ENCODE results near the gene LRRC23.
"Not testable (repeated sequence)": the region's sequence is repeated elsewhere in the genome, so short reads cannot be mapped to it uniquely, and the experiment has no call there.

LRRC23 gene

GRCh38 chr12:6899837-6900519, 4.6 kb upstream of the LRRC23 start:
- DNase-seq (ENCODE audit: low read depth in 1 of 2, low spot score in 1 of 2), result no peak

DNA sequence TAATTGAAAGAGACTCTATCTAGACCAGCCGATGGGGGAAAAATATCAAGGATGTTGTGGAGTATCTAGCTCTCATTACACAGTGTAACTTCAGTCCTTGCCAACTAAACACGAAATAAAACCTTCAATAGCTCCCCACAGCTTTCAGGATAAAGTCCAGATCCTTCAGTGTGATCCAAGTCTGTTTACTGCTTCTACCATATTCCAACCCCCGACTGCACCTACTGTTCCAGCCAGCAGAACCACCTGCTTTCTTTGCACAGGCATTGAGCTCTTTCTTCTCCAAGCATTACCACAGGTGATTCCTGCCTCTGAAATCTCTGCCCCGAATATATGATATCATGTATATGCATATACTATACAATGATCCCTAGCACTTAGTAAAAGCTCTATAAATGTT, 2.2 kb upstream of the LRRC23 start:
- DNase-seq (ENCODE audit: low read depth in 1 of 2, low spot score in 1 of 2), result no peak

GRCh38 chr12:6903722-6904121, 900 bp upstream of the LRRC23 start:
- no peak for DNase-seq (ENCODE audit: low read depth in 1 of 2, low spot score in 1 of 2)

DNA sequence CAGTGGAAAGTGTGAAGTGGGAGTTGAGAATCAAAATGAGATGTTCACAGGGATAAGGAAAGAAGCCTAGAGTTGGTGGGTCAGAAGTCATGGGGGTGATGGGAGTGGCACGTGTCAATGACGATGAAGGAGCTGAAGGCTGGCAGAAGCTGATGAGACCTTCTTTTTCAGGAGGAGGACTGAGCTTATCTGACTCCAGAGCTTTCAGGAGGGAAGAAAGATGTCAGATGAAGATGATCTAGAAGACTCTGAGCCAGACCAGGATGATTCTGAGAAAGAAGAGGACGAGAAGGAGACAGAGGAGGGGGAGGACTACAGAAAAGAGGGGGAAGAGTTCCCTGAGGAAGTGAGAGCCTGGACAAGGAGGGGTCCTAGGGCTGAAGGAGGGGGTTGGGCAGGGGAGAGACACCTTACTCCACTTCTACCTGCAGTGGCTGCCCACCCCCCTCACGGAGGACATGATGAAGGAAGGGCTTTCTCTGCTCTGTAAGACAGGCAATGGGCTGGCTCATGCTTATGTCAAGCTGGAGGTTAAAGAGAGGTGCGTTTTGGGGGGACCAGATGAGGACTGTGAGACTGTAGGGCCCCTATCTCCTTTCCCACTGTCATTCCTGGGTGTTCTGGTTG, 905 bp downstream of the LRRC23 start:
- DNase-seq (ENCODE audit: low read depth in 1 of 2, low spot score in 1 of 2), result no peak

- not testable (repeated sequence) for DNase-seq (ENCODE audit: low read depth in 1 of 2, low spot score in 1 of 2)
These were observed 3.5 kb downstream of the LRRC23 start for GRCh38 chr12:6908141-6908540.

DNA sequence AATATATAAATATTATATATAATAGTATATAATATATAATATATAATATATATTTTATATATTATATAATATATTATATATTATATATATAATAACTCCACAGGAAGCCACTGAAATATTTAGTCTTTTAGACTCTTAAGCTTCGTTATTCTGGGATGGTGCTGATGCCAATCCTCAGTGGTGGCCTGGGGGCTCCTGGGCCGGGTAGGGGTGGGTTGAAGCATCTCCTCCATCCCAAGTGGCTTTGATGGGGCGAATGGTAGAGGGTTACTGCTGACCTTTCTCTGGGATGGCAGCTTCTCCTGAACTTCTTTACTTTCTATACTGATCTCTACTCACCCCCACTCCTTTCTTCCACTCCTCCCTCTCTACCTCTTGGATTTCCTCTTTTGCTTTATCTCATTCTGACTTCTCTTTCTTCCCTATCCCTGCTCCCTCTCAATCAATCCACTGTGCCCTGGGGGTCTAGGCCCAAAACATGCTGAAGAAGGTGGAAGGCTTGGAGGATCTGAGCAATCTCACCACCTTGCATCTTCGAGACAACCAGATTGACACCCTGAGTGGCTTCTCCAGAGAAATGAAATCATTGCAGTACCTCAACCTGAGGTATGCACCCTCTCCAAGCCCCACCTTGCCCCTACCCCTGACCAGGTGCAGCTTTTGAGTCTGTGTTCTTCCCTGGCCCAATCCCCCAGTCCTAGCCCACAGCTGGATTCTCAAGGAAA, 5.0 kb downstream of the LRRC23 start:
- no peak for DNase-seq (ENCODE audit: low read depth in 1 of 2, low spot score in 1 of 2)

DNA sequence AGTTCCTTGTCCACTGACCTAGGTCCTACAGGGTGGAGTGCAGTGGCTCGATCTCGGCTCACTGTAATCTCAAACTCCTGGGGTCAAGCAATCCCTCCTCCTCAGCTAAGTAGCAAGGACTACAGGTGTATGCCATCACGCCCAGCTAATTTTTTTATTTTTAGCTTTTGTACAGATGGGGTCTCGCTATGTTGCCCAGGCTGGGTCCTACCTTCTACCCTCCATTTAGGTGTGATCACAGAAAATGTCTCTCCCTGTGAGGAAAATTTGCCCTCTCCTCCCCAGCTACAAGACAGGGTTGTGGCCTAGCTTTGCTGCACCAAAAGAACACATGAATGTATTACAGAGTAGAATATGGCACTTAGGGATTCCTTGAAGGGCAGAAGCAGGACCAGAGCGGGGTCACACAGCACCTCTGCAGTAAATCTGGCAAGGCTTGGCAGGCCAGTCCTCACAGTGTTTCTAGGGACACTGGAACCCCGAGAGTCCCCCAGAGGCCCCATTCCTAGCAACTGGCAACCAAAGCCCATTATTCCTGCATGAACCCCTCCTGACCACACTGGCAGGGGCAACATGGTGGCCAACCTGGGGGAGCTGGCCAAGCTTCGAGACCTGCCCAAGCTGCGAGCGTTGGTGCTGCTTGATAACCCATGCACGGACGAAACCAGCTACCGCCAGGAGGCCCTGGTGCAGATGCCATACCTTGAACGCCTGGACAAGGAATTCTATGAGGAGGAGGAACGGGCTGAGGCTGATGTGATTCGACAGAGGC, 7.7 kb downstream of the LRRC23 start:
- DNase-seq (ENCODE audit: low read depth in 1 of 2, low spot score in 1 of 2), result no peak

GRCh38 chr12:6914246-6914946, 9.8 kb downstream of the LRRC23 start, which contains the start of gene ENO2:
Gene ENO2 (plus strand): TSS chr12:6914580. CDS start chr12:6915833, 1,253 bp downstream.
- peak; percentile 61 to 72 for DNase-seq (ENCODE audit: low read depth in 1 of 2, low spot score in 1 of 2)

- no peak for DNase-seq (ENCODE audit: low read depth in 1 of 2, low spot score in 1 of 2)
These were observed 10.5 kb downstream of the LRRC23 start for GRCh38 chr12:6914947-6915788.

DNA sequence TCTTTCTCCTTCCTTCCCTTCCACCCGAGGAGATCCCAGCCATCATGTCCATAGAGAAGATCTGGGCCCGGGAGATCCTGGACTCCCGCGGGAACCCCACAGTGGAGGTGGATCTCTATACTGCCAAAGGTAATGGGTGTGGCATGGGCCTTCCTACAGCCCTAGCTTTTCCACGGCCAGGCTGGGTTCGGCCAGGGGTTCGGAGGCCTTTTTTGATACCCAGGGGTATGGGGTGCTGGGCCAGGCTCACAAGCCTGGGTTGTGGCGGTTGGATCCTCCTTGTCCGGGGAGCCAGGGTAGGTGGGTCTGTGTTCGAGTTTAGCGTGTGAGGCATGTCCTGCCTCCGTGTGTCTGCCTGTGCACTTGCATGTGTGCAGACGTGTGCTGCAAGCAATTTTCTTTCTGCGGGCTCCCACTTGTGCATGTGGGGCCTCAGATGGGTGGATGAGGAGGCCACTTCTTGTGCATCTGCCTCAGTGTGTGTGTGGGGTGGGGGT, 11.2 kb downstream of the LRRC23 start:
- no peak for DNase-seq (ENCODE audit: low read depth in 1 of 2, low spot score in 1 of 2)

- DNase-seq (ENCODE audit: low read depth in 1 of 2, low spot score in 1 of 2), result no peak
These were observed 12.0 kb downstream of the LRRC23 start for GRCh38 chr12:6916426-6917200.

DNA sequence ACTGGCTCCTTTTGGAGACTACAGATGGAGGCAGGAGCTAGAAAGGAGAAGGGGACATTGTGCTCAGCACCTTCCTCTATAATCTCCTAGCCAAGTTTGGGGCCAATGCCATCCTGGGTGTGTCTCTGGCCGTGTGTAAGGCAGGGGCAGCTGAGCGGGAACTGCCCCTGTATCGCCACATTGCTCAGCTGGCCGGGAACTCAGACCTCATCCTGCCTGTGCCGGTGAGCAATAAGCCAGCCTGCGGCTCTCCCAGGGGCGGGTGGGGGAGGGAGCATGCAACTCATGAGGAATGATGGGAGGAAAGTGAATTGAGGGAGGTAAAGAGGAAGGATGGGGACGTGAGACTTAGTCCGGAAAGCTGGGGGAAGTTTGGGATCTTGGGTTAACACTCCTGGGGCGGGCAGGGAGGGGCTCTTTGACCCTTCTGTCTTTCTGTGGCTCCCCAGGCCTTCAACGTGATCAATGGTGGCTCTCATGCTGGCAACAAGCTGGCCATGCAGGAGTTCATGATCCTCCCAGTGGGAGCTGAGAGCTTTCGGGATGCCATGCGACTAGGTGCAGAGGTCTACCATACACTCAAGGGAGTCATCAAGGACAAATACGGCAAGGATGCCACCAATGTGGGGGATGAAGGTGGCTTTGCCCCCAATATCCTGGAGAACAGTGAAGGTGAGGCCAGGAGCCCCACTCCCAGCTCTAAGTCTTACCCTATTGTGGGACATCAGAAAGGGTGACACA, 13.0 kb downstream of the LRRC23 start:
- DNase-seq (ENCODE audit: low read depth in 1 of 2, low spot score in 1 of 2), result no peak

DNA sequence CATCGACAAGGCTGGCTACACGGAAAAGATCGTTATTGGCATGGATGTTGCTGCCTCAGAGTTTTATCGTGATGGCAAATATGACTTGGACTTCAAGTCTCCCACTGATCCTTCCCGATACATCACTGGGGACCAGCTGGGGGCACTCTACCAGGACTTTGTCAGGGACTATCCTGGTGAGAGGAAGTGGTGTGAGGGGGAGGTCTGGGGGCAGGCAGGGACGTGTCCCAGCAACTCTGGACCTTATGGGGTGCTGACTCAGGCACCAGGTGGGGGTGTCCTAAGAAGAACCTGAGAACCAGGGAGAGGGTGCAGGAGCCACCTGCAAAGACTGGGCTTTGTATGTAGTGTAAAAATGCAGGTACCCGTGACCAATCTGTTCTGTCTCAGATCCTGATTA, 15.0 kb downstream of the LRRC23 start:
- no peak for DNase-seq (ENCODE audit: low read depth in 1 of 2, low spot score in 1 of 2)

- no peak for DNase-seq (ENCODE audit: low read depth in 1 of 2, low spot score in 1 of 2)
These were observed 16.9 kb downstream of the LRRC23 start for GRCh38 chr12:6921539-6921938.

DNA sequence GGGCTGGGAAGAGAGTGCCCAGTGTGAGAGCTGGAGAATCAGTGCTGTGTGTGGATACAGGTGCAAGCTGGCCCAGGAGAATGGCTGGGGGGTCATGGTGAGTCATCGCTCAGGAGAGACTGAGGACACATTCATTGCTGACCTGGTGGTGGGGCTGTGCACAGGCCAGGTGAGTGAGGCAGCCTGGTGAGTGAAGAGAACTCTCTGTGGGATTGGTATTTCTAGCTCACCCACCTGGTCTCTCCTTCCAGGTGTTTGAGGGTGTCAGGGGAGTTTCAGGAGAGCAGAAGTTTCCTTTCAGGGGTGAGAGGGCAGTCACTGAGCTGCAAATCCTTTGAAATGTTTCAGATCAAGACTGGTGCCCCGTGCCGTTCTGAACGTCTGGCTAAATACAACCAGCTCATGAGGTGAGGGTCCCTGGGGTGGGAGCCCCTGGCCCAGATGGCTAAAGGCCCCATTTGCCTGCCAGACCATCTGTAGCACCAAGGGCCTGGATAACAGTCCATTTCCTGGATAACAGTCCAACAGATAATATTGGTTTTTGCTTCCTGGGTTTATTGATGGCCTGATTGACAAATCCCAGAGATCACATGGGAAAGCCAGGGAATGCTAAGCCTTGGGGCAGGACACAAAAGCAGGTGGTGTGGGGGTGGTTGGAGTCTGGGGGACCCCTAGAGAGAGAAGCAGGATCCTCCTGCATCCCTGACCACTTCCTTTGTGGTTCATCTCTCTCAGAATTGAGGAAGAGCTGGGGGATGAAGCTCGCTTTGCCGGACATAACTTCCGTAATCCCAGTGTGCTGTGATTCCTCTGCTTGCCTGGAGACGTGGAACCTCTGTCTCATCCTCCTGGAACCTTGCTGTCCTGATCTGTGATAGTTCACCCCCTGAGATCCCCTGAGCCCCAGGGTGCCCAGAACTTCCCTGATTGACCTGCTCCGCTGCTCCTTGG, 17.6 kb downstream of the LRRC23 start:
- DNase-seq (ENCODE audit: low read depth in 1 of 2, low spot score in 1 of 2), result no peak

- no peak for DNase-seq (ENCODE audit: low read depth in 1 of 2, low spot score in 1 of 2)
These were observed 18.5 kb downstream of the LRRC23 start for GRCh38 chr12:6923003-6923732.

- DNase-seq (ENCODE audit: low read depth in 1 of 2, low spot score in 1 of 2), result no peak
These were observed 19.2 kb downstream of the LRRC23 start for GRCh38 chr12:6923851-6924250.
